GM13976 (cell line): ENCODE measurements around the gene FAM117A.
"Not testable (repeated sequence)": the region's sequence is repeated elsewhere in the genome, so short reads cannot be mapped to it uniquely, and the experiment has no call there.

Experiments used
- DNase-seq: peaks from one replicate; pipeline ENCODE4 v3.0.0; 2012; ENCODE audit warnings: low spot score
- CTCF ChIP-seq: IDR thresholded peaks from 2 replicates; pipeline ENCODE4 v1.5.1; 2012; ENCODE audit warnings: borderline replicate concordance, mild to moderate bottlenecking; ENCODE audit not compliant: insufficient read depth; ENCODE audit errors: extremely low read depth, missing control alignments, control extremely low read depth
- in situ Hi-C: fragments of 300-500 bp; cut with MboI; formaldehyde crosslinking; loops from one replicate; pipeline ENCODE4 v1.12.0; 2022; ENCODE audit warnings: low sequenced_read_pairs, mixed read lengths, inconsistent platforms; ENCODE audit not compliant: unreplicated experiment

The FAM117A gene

GRCh38 chr17:49730785-49731434, 33.0 kb downstream of the FAM117A start:
- in situ Hi-C loops, result no loop called here
- no peak for DNase-seq
- no peak for TF ChIP-seq CTCF

DNA sequence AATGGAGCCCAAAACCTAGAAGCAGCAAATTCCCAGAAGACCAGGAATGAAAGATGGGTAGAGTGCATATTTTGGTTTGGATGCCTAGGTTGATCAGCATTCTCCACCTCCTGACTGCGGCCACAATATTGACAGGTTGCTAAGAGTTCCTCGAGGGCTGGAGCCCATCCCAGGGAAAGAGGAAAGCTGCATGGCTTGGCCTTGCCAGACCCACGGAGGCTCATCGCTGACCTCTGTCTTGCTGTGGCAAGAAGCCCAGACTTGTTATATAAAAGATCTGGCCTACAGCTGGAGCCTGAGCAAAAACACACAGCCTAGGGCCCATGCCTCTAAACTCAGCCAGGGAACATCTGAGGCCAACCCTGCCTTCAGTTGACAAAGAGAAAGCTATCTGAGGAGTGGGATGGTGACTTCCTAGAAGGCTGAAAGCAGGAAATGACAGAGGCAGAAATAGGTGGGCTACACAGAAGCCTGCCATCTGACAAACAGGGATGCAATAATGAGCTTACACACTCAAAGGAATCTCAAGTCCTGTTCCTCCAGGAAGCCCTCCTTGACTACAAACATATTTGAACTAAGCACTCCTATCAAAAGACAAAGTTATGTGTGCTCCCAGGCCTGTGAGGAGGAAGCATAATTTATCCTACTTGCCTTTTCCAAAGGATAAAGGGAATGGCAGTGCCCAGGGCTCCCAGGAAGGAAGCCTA, 33.7 kb downstream of the FAM117A start:
- no peak for DNase-seq
- TF ChIP-seq CTCF, result no peak
- in situ Hi-C loops, result no loop called here

DNA sequence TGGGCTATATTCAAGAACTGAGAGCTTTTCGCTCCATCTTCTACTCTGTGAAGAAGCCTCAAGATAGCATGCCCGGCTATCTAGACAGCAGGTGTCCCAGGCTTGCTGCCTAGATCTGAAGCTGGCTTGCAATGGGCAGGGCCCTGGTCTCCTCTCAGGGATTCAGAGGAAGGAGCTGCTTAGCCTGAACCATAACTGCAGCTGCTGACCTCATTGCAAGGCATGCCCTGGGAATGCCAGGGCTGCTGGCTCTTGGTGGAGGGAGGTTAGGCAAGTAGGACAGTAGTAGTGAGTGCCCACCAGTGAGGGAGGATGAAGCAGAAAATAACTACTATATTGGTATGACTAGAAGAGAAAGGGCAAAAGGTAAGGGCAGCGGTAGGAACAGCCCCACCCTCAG, 34.9 kb downstream of the FAM117A start:
- no peak for TF ChIP-seq CTCF
- DNase-seq, result no peak
- in situ Hi-C loops, result no loop called here

DNA sequence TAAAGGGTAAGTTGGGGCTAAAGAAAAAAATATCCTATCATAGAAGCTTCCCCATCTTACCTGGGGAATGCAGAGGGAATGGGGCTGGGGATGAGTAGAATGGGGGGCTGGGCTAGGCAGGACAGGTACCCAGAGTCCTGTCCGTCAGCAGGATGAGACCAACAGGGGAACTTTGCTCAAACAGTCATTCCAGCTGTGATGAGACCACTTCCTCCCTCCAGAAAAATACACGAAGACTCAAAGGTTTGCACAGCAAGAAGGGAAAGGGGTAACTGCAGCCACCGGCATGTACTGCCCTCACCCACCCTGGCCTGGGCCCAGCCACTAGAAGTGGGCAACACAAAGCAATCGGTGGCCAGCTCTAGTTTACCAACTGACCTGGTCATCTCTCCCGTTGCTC, 35.5 kb downstream of the FAM117A start:
- no peak for DNase-seq
- in situ Hi-C loops, result no loop called here
- no peak for TF ChIP-seq CTCF

GRCh38 chr17:49727380-49727779, 36.6 kb downstream of the FAM117A start:
- in situ Hi-C loops, result no loop called here
- no peak for TF ChIP-seq CTCF
- no peak for DNase-seq

GRCh38 chr17:49725452-49726130, 38.3 kb downstream of the FAM117A start:
- no peak for TF ChIP-seq CTCF
- in situ Hi-C loops, result no loop called here
- no peak for DNase-seq

DNA sequence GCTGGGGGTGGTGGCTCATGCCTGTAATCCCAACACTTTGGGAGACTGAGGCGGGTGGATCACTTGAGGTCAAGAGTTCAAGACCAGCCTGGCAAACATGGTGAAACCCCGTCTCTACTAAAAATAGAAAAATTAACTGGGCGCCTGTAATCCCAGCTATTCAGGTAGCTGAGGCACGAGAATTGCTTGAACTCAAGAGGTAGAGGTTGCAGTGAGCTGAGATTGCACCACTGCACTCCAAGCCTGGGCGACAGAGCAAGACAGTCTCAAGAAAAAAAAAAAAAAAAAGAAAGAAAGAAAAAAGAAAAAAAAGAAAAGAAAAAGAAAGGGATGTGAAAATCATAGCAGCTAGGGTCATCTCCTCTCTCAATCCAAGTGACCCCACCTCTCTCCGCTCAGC, 39.4 kb downstream of the FAM117A start:
- in situ Hi-C loops, DNase-seq: not testable (repeated sequence)
